D721Med (cell line): ENCODE data around the gene CFAP107.

ENCODE experiments used
- DNase-seq: peaks from one replicate; pipeline ENCODE4 v3.0.0; 2011; ENCODE audit warnings: low spot score; ENCODE audit not compliant: insufficient read length
- FAIRE-seq: peaks from 2 replicates; lab custom pipeline; 2011; peaks lifted over from hg19 to GRCh38; lab: Jason Lieb, UNC
- TF ChIP-seq, protein P1 (sequence below): IDR thresholded peaks from 2 replicates; pipeline ENCODE4 v1.5.1; 2012; ENCODE audit warnings: mild to moderate bottlenecking, control low read depth; ENCODE audit not compliant: insufficient read depth; ENCODE audit errors: missing control alignments

Gene CFAP107

DNA sequence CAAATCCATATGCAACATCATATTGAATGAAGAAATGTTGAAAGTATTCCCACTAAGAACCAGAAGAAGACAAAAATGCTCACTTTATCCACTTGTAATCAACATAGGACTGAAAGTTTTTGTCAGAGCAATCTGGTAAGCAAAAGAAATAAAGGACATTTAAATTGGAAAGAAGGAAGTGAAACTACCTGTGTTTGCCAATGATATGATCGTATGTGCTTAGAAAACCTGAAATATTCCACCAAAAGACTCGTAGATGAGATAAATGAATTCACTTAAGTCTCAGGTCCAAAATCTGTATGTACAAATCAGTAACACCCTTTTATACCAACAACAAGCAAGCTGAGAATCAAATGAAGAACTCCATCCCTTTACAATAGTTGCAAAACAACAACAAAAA lies 53.7 kb downstream of the CFAP107 start:
- FAIRE-seq: no peak

DNA sequence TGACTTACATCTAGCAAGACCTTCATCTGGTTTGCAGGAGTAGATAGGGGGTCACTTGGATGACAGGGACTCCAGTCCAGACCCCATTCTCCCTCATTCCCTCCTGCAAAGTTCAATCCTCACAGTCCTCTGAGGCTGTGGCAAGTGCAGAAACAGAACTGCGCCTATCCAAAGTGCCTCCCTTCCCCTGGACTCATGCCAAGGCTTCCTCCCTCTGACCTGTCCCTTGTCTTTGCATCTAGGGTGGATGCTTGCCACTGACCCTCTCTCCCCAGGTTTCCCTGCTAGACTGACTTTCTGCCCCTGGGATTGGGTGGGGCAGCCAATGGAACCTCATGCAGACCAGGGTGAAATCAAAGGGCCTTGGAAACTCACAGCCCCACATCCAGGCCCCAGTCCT lies 63.9 kb downstream of the CFAP107 start:
- FAIRE-seq (no peak), DNase-seq (no peak)
- TF ChIP-seq, protein P1, sequence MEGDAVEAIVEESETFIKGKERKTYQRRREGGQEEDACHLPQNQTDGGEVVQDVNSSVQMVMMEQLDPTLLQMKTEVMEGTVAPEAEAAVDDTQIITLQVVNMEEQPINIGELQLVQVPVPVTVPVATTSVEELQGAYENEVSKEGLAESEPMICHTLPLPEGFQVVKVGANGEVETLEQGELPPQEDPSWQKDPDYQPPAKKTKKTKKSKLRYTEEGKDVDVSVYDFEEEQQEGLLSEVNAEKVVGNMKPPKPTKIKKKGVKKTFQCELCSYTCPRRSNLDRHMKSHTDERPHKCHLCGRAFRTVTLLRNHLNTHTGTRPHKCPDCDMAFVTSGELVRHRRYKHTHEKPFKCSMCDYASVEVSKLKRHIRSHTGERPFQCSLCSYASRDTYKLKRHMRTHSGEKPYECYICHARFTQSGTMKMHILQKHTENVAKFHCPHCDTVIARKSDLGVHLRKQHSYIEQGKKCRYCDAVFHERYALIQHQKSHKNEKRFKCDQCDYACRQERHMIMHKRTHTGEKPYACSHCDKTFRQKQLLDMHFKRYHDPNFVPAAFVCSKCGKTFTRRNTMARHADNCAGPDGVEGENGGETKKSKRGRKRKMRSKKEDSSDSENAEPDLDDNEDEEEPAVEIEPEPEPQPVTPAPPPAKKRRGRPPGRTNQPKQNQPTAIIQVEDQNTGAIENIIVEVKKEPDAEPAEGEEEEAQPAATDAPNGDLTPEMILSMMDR: no peak

More for the DNA sequence above, 53.7 kb downstream of the CFAP107 start:
- DNase-seq: no peak
- TF ChIP-seq, protein P1: no peak

DNA sequence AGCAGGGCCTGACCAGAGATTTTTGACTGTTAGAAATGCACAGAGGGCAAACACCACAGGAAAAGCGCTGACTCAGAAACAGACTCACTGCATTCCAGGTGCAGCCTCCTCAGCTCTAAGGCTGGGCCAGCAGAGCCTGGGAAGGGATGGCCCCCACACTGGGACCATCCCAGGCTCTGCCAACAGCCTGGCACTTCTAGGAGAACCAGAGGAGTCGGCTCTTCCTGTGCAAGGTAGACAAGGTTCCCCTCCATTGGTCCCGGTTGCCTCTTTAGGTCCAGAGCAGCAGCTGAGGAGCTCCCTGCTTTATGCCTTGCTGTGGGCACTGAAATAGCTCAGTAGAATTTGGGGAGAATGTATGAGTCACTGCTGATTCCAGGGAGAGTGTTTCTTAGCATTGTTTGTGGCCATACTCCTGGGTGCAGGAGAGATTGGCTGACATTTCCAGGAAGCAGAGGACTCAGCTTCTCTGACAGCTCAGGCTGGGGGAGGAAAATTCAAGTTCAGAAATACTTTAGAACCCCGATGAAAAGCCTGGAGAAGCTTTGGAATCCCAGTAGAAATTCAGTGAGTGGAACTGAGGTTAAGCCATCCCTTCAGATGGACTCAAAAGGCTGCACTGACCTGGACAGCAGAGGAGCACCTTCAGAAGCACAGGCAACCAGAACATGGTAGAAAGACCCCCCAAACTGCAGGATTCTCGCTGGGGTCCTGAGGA lies 64.8 kb downstream of the CFAP107 start:
- FAIRE-seq: no peak
- no peak for DNase-seq
- TF ChIP-seq, protein P1: no peak

DNA sequence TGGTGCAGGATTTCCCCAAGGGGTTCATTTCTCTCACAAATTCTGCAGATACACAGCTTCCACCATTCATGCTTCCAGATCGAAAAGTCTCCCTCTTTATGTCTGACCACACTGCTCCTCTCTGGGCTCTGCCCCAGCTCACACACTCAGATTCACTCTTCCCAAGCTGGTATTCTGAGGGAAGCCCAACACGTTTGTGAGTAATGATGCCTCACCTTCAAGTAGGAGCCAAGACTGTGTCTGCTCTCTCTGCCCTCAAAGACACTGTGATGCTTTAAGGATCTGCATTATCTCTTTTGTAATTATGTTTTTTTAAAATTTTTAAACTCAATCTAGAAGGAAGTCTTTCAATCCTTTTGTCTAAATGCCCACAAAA lies 65.4 kb downstream of the CFAP107 start:
- FAIRE-seq (no peak), DNase-seq (no peak)
- TF ChIP-seq, protein P1: no peak
